Mucosa of gallbladder (tissue), 1 donor: ENCODE data around the gene VIT. TPM values are rescaled to one million over a fixed set of nuclear protein-coding genes. Genes with fewer than 3 reads are reported as not detected.

Experiments used
- DNase-seq: peaks from one replicate; pipeline ENCODE4 v3.0.0-alpha.2; 2020; ENCODE audit warnings: low spot score
- total RNA-seq: library from RNA; stranded (reverse); gene quantifications from one replicate; pipeline ENCODE4 v1.2.1, GENCODE V29; 2021
- donor health status: DM: no; HTN: no; CAD: no.

The VIT gene
- total RNA-seq, 1 donor from 2014 or later: 1.5 TPM

DNA sequence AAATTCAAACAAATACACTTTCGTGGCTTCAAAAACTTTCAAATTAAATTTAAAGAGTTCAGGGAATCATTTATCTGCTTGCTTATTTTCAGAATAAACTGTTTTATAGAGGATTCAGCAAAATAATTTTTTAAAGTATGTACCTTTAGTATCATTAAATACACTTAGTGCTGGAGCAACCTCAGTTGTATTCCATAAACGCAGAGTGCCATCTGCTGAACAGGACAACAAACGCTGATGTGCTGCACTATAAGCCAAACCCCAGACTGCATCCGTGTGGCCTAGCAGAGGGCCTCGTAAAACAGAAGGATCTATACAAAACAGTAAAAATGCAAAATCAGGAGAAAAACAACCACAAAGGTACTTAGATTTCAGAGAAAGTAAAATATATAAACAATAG, 161.2 kb downstream of the VIT start:
- DNase-seq: no peak

DNA sequence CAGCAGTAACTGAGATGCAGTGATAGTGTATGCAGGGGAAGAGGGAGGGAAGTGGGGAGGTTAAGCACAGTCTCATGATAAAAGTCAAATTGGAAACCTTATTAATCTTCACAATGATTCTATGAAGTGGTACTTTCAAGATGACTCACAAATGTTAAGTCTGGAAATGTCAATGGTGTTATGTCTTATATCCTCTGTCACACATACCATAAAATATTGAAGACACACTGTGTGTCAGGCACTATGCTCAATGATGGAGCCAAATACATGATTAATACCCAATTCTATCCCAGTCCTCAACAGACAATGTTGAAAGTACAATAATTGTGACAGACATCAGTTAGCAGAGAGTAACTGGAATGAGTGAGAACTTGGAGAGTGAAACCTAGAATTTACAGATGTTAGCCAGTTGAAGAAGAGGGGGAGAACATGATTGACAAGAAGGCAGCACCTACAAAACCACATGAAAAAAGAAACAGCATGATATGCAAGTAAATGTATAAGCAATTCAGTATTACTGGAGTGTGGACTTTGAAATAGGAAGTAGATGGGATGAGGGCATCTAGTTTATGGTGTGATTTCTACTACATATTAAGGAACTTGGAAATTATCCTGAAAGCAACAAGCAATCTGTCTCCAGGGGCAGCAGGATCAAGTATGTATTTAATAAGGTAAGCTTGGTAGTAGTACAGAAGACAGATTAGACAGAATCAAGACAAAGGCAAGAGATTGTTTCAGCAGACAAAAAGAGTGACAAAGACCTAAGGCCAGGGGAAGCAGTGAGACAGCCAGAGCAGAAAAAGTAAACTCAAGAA, 162.3 kb downstream of the VIT start:
- DNase-seq: no peak

DNA sequence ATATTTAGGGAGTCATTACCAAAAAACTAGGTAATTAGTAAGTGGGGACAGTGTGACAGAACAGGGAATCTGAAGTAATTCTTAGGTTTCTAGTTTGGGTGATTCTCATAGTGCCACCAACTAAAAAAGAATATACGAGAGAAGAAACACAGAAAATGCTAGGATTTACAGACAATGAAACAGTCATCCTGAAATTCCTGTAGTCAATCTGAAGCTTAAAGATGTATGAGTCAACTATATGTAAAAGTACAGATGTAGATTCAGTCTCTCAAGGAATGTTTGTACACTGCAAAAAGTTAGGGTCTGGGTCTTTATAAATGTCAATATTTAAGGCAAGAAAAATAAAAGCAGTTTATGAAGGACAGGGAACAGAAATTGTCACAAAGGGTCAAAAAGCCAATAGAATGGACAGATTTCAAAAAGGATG, 162.9 kb downstream of the VIT start:
- no peak for DNase-seq

DNA sequence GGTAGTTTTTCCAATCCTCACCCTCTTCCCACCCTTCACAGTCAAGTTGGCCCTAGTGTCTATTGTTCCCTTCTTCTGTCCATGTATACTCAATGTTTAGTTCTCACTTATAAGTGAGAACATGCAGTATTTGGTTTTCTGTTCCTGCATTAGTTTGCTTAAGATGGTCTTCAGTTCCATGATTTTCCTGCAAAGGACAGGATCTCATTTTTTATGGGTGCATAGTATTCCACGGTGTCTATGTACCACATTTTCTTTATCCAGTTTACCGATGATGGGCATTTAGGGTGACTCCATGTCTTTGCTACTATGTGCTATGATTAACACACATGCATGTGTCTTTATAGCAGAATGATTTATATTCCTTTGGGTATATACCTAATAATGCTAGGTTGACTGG, 165.4 kb downstream of the VIT start:
- no peak for DNase-seq

Other genes with a start within 250 kb of the VIT start
- gene FEZ2, start 98.5 kb upstream of the VIT start, total RNA-seq: 38.8 TPM